ENCODE results near the gene COL23A1. TPM values are rescaled to one million over a fixed set of nuclear protein-coding genes. Genes with fewer than 3 reads are reported as not detected.

Gene COL23A1
- total RNA-seq, 1 experiment from 2014 or later, result 15.0 TPM

DNA sequence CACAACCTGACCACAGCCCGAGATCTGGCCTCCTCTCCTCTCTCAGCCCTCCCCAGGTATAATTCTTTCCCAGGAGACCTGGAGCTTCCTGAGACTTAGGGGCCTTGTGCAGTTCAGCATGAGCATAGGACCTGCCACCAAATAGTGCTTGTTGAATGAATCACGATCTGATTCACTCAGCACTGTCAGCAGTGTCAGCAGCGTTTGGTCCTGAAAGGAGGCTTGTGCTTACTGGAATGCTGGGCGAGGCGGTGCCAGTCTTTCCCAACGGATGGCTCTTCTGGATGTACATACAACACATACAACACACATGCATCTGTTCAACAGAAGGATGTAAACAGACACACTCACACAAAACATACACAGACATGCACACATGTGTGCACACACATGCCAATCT is 173.3 kb downstream of the COL23A1 start (continued):
- TF ChIP-seq, protein P1, sequence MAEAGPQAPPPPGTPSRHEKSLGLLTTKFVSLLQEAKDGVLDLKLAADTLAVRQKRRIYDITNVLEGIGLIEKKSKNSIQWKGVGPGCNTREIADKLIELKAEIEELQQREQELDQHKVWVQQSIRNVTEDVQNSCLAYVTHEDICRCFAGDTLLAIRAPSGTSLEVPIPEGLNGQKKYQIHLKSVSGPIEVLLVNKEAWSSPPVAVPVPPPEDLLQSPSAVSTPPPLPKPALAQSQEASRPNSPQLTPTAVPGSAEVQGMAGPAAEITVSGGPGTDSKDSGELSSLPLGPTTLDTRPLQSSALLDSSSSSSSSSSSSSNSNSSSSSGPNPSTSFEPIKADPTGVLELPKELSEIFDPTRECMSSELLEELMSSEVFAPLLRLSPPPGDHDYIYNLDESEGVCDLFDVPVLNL (CRISPR knock-in tag; IDR thresholded peaks at IDR 0.05; ENCODE audit: borderline replicate concordance, low read depth), result no peak
- TF ChIP-seq EMX1 (CRISPR knock-in tag; IDR thresholded peaks at IDR 0.05) (no peak), NR3C1 (CRISPR knock-in tag; conservative IDR thresholded peaks at IDR 0.05; ENCODE audit: low read depth) (no peak), CREM (CRISPR knock-in tag; IDR thresholded peaks at IDR 0.05) (no peak), SMAD3 (CRISPR knock-in tag; IDR thresholded peaks at IDR 0.05; ENCODE audit: borderline replicate concordance) (no peak), NR1H2 (CRISPR knock-in tag; IDR thresholded peaks at IDR 0.05) (no peak)
- TF ChIP-seq, protein P2, sequence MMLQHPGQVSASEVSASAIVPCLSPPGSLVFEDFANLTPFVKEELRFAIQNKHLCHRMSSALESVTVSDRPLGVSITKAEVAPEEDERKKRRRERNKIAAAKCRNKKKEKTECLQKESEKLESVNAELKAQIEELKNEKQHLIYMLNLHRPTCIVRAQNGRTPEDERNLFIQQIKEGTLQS (CRISPR knock-in tag; conservative IDR thresholded peaks at IDR 0.05), result no peak
- TF ChIP-seq, protein P3, sequence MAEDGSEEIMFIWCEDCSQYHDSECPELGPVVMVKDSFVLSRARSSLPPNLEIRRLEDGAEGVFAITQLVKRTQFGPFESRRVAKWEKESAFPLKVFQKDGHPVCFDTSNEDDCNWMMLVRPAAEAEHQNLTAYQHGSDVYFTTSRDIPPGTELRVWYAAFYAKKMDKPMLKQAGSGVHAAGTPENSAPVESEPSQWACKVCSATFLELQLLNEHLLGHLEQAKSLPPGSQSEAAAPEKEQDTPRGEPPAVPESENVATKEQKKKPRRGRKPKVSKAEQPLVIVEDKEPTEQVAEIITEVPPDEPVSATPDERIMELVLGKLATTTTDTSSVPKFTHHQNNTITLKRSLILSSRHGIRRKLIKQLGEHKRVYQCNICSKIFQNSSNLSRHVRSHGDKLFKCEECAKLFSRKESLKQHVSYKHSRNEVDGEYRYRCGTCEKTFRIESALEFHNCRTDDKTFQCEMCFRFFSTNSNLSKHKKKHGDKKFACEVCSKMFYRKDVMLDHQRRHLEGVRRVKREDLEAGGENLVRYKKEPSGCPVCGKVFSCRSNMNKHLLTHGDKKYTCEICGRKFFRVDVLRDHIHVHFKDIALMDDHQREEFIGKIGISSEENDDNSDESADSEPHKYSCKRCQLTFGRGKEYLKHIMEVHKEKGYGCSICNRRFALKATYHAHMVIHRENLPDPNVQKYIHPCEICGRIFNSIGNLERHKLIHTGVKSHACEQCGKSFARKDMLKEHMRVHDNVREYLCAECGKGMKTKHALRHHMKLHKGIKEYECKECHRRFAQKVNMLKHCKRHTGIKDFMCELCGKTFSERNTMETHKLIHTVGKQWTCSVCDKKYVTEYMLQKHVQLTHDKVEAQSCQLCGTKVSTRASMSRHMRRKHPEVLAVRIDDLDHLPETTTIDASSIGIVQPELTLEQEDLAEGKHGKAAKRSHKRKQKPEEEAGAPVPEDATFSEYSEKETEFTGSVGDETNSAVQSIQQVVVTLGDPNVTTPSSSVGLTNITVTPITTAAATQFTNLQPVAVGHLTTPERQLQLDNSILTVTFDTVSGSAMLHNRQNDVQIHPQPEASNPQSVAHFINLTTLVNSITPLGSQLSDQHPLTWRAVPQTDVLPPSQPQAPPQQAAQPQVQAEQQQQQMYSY (CRISPR knock-in tag; IDR thresholded peaks at IDR 0.05), result no peak

DNA sequence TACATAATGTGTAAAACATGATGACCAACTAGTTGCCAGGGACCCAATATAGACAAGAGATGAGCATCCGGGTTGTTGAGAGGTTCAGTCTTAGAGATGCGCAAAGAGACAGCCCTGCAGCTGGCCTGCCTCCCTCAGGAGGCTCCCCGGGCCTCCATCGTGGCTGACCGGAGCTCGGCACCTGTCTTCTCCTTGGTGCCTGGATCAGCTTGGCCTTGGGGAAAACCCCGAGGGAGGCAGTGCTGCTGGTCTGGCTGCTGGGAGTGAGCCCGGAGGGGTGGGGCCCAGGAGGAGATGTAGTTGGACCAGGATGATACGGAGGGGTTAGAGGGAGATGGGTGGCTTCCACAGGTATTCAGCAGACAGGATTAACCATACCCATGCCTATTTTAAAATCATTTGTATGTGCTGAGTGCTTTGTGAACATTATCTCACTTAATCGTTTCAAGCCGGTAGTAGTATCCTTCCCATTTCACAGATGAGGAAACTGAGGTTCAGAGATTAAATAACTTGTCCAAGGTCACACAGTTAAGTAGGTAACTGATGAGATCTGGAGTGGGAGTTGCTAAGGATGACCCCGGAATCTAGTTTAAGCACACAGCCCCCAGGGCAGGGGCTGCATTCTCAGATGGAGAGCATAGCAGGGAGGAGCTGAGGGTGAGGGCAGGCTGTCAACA is 173.8 kb downstream of the COL23A1 start:
- TF ChIP-seq, protein P4, sequence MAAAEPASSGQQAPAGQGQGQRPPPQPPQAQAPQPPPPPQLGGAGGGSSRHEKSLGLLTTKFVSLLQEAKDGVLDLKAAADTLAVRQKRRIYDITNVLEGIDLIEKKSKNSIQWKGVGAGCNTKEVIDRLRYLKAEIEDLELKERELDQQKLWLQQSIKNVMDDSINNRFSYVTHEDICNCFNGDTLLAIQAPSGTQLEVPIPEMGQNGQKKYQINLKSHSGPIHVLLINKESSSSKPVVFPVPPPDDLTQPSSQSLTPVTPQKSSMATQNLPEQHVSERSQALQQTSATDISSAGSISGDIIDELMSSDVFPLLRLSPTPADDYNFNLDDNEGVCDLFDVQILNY (CRISPR knock-in tag; IDR thresholded peaks at IDR 0.05), result no peak
- TF ChIP-seq NR1H2 (CRISPR knock-in tag; IDR thresholded peaks at IDR 0.05), result no peak
- TF ChIP-seq CREM (CRISPR knock-in tag; IDR thresholded peaks at IDR 0.05), result no peak
- TF ChIP-seq FOXP1 (CRISPR knock-in tag; IDR thresholded peaks at IDR 0.05; ENCODE audit: borderline replicate concordance), result no peak
- TF ChIP-seq ZNF396 (CRISPR knock-in tag; IDR thresholded peaks at IDR 0.05; ENCODE audit: borderline replicate concordance), result no peak
- no peak for TF ChIP-seq ZNF317 (CRISPR knock-in tag; IDR thresholded peaks at IDR 0.05; ENCODE audit: borderline replicate concordance, low read depth)
- no peak for TF ChIP-seq ELF4 (CRISPR knock-in tag; IDR thresholded peaks at IDR 0.05; ENCODE audit: low read depth)
- no peak for TF ChIP-seq ZNF219 (CRISPR knock-in tag; IDR thresholded peaks at IDR 0.05; ENCODE audit: borderline replicate concordance)
- TF ChIP-seq ATF1 (CRISPR knock-in tag; IDR thresholded peaks at IDR 0.05), result no peak
- TF ChIP-seq GTF2I (CRISPR knock-in tag; conservative IDR thresholded peaks at IDR 0.05), result no peak
- no peak for TF ChIP-seq IRF2 (CRISPR knock-in tag; IDR thresholded peaks at IDR 0.05; ENCODE audit: borderline replicate concordance, low read depth)
- no peak for TF ChIP-seq ZNF232 (CRISPR knock-in tag; IDR thresholded peaks at IDR 0.05)
- TF ChIP-seq FOXJ3 (CRISPR knock-in tag; IDR thresholded peaks at IDR 0.05; ENCODE audit: borderline replicate concordance), result no peak
- TF ChIP-seq ZNF121 (CRISPR knock-in tag; IDR thresholded peaks at IDR 0.05), result no peak
- TF ChIP-seq, protein P5, sequence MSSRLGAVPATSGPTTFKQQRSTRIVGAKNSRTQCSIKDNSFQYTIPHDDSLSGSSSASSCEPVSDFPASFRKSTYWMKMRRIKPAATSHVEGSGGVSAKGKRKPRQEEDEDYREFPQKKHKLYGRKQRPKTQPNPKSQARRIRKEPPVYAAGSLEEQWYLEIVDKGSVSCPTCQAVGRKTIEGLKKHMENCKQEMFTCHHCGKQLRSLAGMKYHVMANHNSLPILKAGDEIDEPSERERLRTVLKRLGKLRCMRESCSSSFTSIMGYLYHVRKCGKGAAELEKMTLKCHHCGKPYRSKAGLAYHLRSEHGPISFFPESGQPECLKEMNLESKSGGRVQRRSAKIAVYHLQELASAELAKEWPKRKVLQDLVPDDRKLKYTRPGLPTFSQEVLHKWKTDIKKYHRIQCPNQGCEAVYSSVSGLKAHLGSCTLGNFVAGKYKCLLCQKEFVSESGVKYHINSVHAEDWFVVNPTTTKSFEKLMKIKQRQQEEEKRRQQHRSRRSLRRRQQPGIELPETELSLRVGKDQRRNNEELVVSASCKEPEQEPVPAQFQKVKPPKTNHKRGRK (CRISPR knock-in tag; IDR thresholded peaks at IDR 0.05; ENCODE audit: borderline replicate concordance), result no peak
- no peak for TF ChIP-seq SMAD3 (CRISPR knock-in tag; IDR thresholded peaks at IDR 0.05; ENCODE audit: borderline replicate concordance)
- TF ChIP-seq, protein P6, sequence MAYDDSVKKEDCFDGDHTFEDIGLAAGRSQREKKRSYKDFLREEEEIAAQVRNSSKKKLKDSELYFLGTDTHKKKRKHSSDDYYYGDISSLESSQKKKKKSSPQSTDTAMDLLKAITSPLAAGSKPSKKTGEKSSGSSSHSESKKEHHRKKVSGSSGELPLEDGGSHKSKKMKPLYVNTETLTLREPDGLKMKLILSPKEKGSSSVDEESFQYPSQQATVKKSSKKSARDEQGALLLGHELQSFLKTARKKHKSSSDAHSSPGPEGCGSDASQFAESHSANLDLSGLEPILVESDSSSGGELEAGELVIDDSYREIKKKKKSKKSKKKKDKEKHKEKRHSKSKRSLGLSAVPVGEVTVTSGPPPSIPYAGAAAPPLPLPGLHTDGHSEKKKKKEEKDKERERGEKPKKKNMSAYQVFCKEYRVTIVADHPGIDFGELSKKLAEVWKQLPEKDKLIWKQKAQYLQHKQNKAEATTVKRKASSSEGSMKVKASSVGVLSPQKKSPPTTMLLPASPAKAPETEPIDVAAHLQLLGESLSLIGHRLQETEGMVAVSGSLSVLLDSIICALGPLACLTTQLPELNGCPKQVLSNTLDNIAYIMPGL (CRISPR knock-in tag; IDR thresholded peaks at IDR 0.05), result no peak
- TF ChIP-seq RELA (CRISPR knock-in tag; IDR thresholded peaks at IDR 0.05; ENCODE audit: borderline replicate concordance), result no peak
- TF ChIP-seq NR3C1 (CRISPR knock-in tag; conservative IDR thresholded peaks at IDR 0.05; ENCODE audit: low read depth), result no peak
- TF ChIP-seq, protein P7, sequence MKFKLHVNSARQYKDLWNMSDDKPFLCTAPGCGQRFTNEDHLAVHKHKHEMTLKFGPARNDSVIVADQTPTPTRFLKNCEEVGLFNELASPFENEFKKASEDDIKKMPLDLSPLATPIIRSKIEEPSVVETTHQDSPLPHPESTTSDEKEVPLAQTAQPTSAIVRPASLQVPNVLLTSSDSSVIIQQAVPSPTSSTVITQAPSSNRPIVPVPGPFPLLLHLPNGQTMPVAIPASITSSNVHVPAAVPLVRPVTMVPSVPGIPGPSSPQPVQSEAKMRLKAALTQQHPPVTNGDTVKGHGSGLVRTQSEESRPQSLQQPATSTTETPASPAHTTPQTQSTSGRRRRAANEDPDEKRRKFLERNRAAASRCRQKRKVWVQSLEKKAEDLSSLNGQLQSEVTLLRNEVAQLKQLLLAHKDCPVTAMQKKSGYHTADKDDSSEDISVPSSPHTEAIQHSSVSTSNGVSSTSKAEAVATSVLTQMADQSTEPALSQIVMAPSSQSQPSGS (CRISPR knock-in tag; IDR thresholded peaks at IDR 0.05; ENCODE audit: borderline replicate concordance, low read depth), result no peak
- DNase-seq (ENCODE audit: low spot score) (no peak), ATAC-seq (no peak)
- no peaks in the 10 kb centered on the region for H3K36me3 Mint-ChIP-seq
- H3K9me3 Mint-ChIP-seq, result no peaks in the 10 kb centered on the region
- peak overlapping the region; percentile 17; the same call in 1 of the 2 replicates for H3K27ac Mint-ChIP-seq
- peaks cover 39% of the 10 kb centered on the region for H3K4me1 Mint-ChIP-seq
- ChIA-PET CTCF (interaction anchor here (1.0 to 2.7 kb wide), 3 partner anchors 45 to 174 kb away, joined by 3 to 17 read pairs (median 5); partner anchors contain the start of gene COL23A1), POLR2A (no interaction called here)
- no peak overlapping the region for H3K4me3 Mint-ChIP-seq
- H3K27me3 Mint-ChIP-seq (ENCODE audit: low read depth), result no peaks in the 10 kb centered on the region
